OCI-LY3 (cell line): ENCODE results near the gene H1-8.

Source experiments
- H2AFZ ChIP-seq: fragments of 200-600, 300-600 bp; shearing (Covaris generic); 2 replicates; pipeline ENCODE4 v1.6.0; 2014; ENCODE audit warnings: antibody characterized with exemption, low read depth, low read length
- H3K27ac ChIP-seq: fragments of 200-600, 300-600 bp; sonication (generic); 2 replicates; pipeline ENCODE4 v1.5.1; 2014; ENCODE audit warnings: mild to moderate bottlenecking, low read length, moderate library complexity, mixed read lengths
- H3K27me3 ChIP-seq: fragments of 200-600, 300-600 bp; sonication (generic); 2 replicates; pipeline ENCODE4 v1.6.1; 2014; ENCODE audit warnings: low read depth, low read length, mixed read lengths
- H3K36me3 ChIP-seq: fragments of 200-600, 300-600 bp; sonication (generic); replicated peaks from 2 replicates; pipeline ENCODE3; 2014; ENCODE audit warnings: low read depth, low read length, mixed read lengths
- H3K4me1 ChIP-seq: fragments of 300-600, 200-600 bp; sonication (generic); 2 replicates; pipeline ENCODE4 v1.6.1; 2014; ENCODE audit warnings: low read length, mixed read lengths
- H3K4me2 ChIP-seq: fragments of 200-600, 300-600 bp; sonication (generic); 2 replicates; pipeline ENCODE4 v1.6.1; 2014; ENCODE audit warnings: low read length, mixed read lengths
- H3K4me3 ChIP-seq: fragments of 300-600, 200-600 bp; sonication (generic); 2 replicates; pipeline ENCODE4 v1.5.1; 2014; ENCODE audit warnings: antibody characterized with exemption, mild to moderate bottlenecking, low read length, moderate library complexity
- H3K79me2 ChIP-seq: fragments of 300-600, 200-600 bp; shearing (Covaris generic); 2 replicates; pipeline ENCODE4 v1.6.1; 2014; ENCODE audit warnings: mild to moderate bottlenecking, low read length, mixed read lengths
- H3K9ac ChIP-seq: fragments of 300-600, 200-600 bp; shearing (Covaris generic); 2 replicates; pipeline ENCODE4 v1.6.0; 2014; ENCODE audit warnings: mild to moderate bottlenecking, low read length, moderate library complexity
- H3K9me3 ChIP-seq: fragments of 200-600, 300-600 bp; shearing (Covaris generic); 2 replicates; pipeline ENCODE4 v1.6.1; 2014; ENCODE audit warnings: low read length, mixed read lengths; ENCODE audit not compliant: insufficient read depth
- H4K20me1 ChIP-seq: fragments of 200-600, 300-600 bp; sonication (generic); 2 replicates; pipeline ENCODE4 v1.6.1; 2016; ENCODE audit warnings: low read length, mixed read lengths; ENCODE audit not compliant: insufficient read depth
- CTCF ChIP-seq: fragments of 200-600, 300-600 bp; sonication (generic); IDR thresholded peaks from 2 replicates; pipeline ENCODE4 v1.5.1; 2014; ENCODE audit warnings: antibody characterized with exemption, low read length, low read depth
- EZH2phosphoT487 ChIP-seq: fragments of 200-600 bp; shearing (Covaris generic); IDR thresholded peaks from 2 replicates; pipeline ENCODE4 v1.6.1; 2018; ENCODE audit warnings: antibody characterized with exemption, mixed run types, low read depth

Gene H1-8

DNA sequence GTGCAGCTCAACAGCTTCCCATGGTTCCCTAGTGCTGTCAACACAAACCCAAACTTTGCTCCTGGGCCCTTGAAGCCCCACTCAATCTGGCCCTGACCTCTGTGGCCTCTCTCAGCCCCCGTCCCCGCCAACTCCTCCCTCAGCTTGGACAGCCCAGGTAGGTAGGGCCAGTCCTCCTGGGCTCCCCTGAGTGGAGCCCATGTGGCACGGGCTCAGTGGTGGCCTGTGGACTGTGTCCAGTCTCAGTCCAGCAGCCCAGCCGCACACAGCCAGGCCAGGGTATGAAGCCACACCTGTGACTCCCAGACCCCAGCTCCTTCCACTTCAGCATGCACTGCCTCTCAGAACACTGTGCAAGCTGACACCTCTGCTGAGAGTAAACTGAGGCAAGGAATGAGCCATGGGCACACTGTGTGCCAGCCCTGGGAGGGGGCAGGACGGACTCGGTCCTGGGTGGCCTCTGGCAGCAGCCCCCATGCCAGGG lies 52.0 kb downstream of the H1-8 start:
- Histone ChIP-seq H2AFZ (no peak overlapping the region), H3K79me2 (no peaks in the 10 kb centered on the region), H3K9me3 (no peaks in the 10 kb centered on the region), H3K4me2 (no peak overlapping the region), H3K27ac (no peak overlapping the region), H3K36me3 (no peaks in the 10 kb centered on the region), H3K27me3 (no peaks in the 10 kb centered on the region), H3K4me3 (no peak overlapping the region), H3K9ac (no peak overlapping the region), H3K4me1 (peaks cover 12% of the 10 kb centered on the region; the same call in 1 of the 2 replicates), H4K20me1 (no peaks in the 10 kb centered on the region)
- TF ChIP-seq EZH2phosphoT487, result no peak
- TF ChIP-seq CTCF, result no peak

DNA sequence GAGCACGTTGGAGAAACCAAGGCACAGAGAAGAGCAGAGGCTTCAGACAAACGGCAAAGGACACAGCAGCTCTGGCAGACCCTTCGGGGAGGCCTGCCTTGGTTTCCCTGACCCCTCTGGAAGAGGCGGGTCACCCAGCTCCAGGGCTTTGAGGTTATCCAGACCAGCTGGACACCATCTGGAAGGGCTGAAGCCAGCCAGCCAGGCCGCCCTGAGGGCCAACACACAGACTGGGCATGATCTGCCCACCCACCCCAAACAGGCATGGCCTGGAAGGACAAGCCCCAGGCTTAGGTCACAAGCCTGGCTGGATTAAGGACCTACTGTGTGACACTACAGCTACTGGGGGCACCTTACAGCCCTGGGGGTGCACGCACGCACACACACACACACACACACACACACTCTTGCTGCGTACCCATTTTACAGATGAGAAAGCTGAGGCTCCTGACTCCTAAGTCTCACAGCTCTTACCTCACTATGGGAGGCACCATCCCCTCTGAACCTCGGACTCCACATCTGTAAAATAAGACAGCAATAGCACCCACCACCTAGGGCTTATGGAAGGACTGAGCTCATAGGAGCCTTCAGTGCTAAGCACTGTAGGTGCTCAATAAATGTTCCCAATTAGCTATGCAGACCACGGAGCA lies 52.7 kb downstream of the H1-8 start:
- Histone ChIP-seq H3K27ac (no peak overlapping the region), H3K9me3 (no peaks in the 10 kb centered on the region), H3K4me1 (peaks cover 12% of the 10 kb centered on the region; the same call in 1 of the 2 replicates), H3K27me3 (no peaks in the 10 kb centered on the region), H3K9ac (no peak overlapping the region), H3K79me2 (no peaks in the 10 kb centered on the region), H3K4me2 (no peak overlapping the region), H4K20me1 (no peaks in the 10 kb centered on the region), H3K4me3 (no peak overlapping the region), H3K36me3 (no peaks in the 10 kb centered on the region), H2AFZ (no peak overlapping the region)
- TF ChIP-seq EZH2phosphoT487 (no peak), CTCF (no peak)

- Histone ChIP-seq H3K27me3 (no peaks in the 10 kb centered on the region), H3K4me2 (no peak overlapping the region), H3K9me3 (no peaks in the 10 kb centered on the region), H3K9ac (no peak overlapping the region), H3K4me3 (no peak overlapping the region), H2AFZ (no peak overlapping the region), H3K27ac (no peak overlapping the region), H3K79me2 (no peaks in the 10 kb centered on the region), H3K4me1 (peaks cover 12% of the 10 kb centered on the region; the same call in 1 of the 2 replicates), H4K20me1 (no peaks in the 10 kb centered on the region), H3K36me3 (no peaks in the 10 kb centered on the region)
- TF ChIP-seq CTCF, result no peak
- TF ChIP-seq EZH2phosphoT487, result no peak
Observed at GRCh38 chr3:129596194-129597086, 53.5 kb downstream of the H1-8 start.
